ENCODE data around the gene IGF2BP2.
"Not testable (repeated sequence)": the region's sequence is repeated elsewhere in the genome, so short reads cannot be mapped to it uniquely, and the experiment has no call there.

IGF2BP2 gene

DNA sequence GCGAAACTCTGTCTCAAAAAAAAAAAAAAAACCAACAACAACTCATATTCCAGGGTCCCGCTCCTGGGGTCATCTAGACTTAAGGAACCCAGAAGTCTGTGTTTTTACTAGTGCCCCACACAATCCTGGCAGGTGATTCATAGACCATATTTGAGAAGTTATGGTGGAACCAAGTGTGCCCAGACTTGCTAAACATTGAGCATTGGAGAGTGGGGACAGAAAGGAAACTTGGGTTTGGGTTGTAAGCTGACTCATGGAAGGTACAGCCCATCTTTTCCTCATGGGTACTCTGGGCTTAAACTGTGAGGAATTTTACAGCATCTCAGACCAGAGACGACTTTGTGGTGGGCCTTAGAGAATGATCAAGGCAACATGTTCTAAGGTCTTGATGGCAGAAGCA, 18.3 kb upstream of the IGF2BP2 start:
- DNase-seq (ENCODE audit: low spot score) = no peak

DNA sequence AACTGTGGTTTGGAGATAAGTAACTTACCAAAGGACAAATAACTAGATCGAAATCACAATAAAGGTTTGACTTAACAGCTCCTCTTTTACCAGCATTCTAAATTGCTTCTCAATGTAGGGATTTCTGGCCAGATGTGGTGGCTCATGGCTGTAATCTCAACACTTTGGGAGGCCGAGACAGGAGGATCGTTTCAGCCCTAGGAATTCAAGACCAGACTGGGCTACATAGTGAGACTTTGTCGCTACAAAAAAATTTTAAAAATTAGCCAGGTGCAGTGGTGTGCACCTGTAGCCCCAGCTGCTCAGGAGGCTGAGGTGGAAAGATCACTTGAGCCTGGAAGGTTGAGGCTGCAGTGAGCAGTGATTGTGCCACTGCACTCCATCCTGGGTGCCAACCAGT, 17.4 kb upstream of the IGF2BP2 start:
- TF ChIP-seq, protein P1, sequence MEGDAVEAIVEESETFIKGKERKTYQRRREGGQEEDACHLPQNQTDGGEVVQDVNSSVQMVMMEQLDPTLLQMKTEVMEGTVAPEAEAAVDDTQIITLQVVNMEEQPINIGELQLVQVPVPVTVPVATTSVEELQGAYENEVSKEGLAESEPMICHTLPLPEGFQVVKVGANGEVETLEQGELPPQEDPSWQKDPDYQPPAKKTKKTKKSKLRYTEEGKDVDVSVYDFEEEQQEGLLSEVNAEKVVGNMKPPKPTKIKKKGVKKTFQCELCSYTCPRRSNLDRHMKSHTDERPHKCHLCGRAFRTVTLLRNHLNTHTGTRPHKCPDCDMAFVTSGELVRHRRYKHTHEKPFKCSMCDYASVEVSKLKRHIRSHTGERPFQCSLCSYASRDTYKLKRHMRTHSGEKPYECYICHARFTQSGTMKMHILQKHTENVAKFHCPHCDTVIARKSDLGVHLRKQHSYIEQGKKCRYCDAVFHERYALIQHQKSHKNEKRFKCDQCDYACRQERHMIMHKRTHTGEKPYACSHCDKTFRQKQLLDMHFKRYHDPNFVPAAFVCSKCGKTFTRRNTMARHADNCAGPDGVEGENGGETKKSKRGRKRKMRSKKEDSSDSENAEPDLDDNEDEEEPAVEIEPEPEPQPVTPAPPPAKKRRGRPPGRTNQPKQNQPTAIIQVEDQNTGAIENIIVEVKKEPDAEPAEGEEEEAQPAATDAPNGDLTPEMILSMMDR (IDR thresholded peaks at IDR 0.05; ENCODE audit: poor library complexity, severe bottlenecking) = no peak
- ATAC-seq (ENCODE audit: low read depth) (no peak), DNase-seq (ENCODE audit: low spot score) (no peak)
- H3K4me3 ChIP-seq (ENCODE audit: severe bottlenecking) = no peak overlapping the region
- peaks cover 3% of the 10 kb centered on the region for H3K4me1 ChIP-seq (ENCODE audit: insufficient read depth, poor library complexity, severe bottlenecking)
- no peak overlapping the region for H3K27ac ChIP-seq (ENCODE audit: poor library complexity, severe bottlenecking)
- no peaks in the 10 kb centered on the region for H3K9me3 ChIP-seq (ENCODE audit: severe bottlenecking)
- H3K27me3 ChIP-seq (ENCODE audit: insufficient read depth, poor library complexity, severe bottlenecking) = no peaks in the 10 kb centered on the region
- no peaks in the 10 kb centered on the region for H3K36me3 ChIP-seq (ENCODE audit: low read depth)

More for the DNA sequence above, 18.3 kb upstream of the IGF2BP2 start:
- no peaks in the 10 kb centered on the region for H3K9me3 ChIP-seq (ENCODE audit: severe bottlenecking)
- no peaks in the 10 kb centered on the region for H3K27me3 ChIP-seq (ENCODE audit: insufficient read depth, poor library complexity, severe bottlenecking)
- no peak overlapping the region for H3K27ac ChIP-seq (ENCODE audit: poor library complexity, severe bottlenecking)
- TF ChIP-seq, protein P1 (IDR thresholded peaks at IDR 0.05; ENCODE audit: poor library complexity, severe bottlenecking) = no peak
- H3K4me3 ChIP-seq (ENCODE audit: severe bottlenecking) = no peak overlapping the region
- no peaks in the 10 kb centered on the region for H3K36me3 ChIP-seq (ENCODE audit: low read depth)
- H3K4me1 ChIP-seq (ENCODE audit: insufficient read depth, poor library complexity, severe bottlenecking) = peaks cover 4% of the 10 kb centered on the region
- peak; percentile 29; the same call in 1 of the 3 replicates for ATAC-seq (ENCODE audit: low read depth)

DNA sequence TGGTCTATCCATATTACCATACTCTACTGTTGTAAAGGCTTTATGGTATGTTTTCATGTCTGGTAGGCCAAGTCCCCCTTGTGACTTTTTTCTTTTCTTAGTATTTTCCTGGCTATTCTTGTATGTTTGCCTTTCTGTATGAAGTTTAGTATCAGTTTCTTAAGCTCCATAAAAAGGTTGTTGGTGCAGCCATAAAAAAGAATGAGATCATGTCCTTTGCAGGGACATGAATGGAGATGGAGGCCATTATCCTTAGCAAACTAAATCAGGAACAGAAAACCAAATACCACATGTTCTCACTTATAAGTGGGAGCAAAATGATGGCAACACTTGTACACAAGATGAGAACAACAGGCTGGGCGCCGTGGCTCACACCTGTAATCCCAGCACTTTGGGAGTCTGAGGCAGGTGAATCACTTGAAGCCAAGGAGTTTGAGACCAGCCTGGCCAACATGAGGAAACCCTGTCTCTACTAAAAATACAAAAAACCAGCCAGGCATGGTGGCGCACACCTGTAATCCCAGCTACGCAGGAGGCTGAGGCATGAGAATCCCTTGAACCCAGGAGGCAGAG, 13.7 kb upstream of the IGF2BP2 start:
- not testable (repeated sequence) for ATAC-seq (ENCODE audit: low read depth); DNase-seq (ENCODE audit: low spot score); H3K4me3 ChIP-seq (ENCODE audit: severe bottlenecking); H3K27me3 ChIP-seq (ENCODE audit: insufficient read depth, poor library complexity, severe bottlenecking); H3K27ac ChIP-seq (ENCODE audit: poor library complexity, severe bottlenecking); H3K4me1 ChIP-seq (ENCODE audit: insufficient read depth, poor library complexity, severe bottlenecking); H3K9me3 ChIP-seq (ENCODE audit: severe bottlenecking); H3K36me3 ChIP-seq (ENCODE audit: low read depth)

DNA sequence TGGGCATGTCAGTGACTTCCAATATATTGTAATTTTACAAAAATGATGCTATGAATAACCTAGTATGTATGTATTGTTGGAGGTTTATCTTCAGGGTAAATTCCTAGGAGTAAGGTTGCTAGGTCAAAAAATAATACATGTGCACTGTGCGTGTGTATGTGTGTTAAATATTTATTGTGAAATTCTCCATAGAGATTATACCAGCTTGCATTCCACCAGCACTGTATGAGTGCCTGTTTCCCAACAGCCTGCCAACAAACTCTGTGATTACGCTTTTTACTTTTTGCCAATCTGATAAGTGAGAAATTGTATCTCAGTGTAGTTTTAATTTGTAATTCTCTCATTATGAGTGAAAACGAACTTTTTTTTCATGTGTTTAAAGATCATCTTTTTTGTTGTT, 12.6 kb upstream of the IGF2BP2 start:
- Histone ChIP-seq H3K27ac (ENCODE audit: poor library complexity, severe bottlenecking) (no peak overlapping the region), H3K9me3 (ENCODE audit: severe bottlenecking) (no peaks in the 10 kb centered on the region), H3K27me3 (ENCODE audit: insufficient read depth, poor library complexity, severe bottlenecking) (no peaks in the 10 kb centered on the region), H3K36me3 (ENCODE audit: low read depth) (no peaks in the 10 kb centered on the region), H3K4me1 (ENCODE audit: insufficient read depth, poor library complexity, severe bottlenecking) (peaks cover 3% of the 10 kb centered on the region), H3K4me3 (ENCODE audit: severe bottlenecking) (no peak overlapping the region)
- DNase-seq (ENCODE audit: low spot score) (no peak), ATAC-seq (ENCODE audit: low read depth) (peak; percentile 45; the same call in 1 of the 3 replicates)
- TF ChIP-seq, protein P1 (IDR thresholded peaks at IDR 0.05; ENCODE audit: poor library complexity, severe bottlenecking) = no peak

DNA sequence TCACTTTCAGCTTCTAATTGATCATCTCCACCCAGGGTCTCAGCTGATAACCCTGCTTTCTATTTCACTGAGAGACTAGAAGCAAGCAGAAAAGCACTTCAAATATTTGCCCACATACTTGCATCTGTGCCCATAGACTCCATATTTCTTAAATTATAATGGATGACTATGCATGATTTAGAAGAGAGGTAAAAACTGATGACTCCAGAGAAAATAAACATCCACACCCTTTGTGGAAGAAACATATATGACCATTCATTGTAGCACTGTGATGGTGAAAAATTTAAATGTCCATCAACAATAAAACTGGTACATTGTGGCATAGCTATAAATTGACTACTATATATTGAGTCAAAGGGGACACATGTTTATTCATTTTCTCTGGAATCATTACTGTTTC, 7.1 kb upstream of the IGF2BP2 start:
- H3K27me3 ChIP-seq (ENCODE audit: insufficient read depth, poor library complexity, severe bottlenecking) = no peaks in the 10 kb centered on the region
- ATAC-seq (ENCODE audit: low read depth) (no peak; the same call in 2 of the 3 replicates), DNase-seq (ENCODE audit: low spot score) (no peak)
- H3K9me3 ChIP-seq (ENCODE audit: severe bottlenecking) = peaks cover 2% of the 10 kb centered on the region
- peaks cover 3% of the 10 kb centered on the region for H3K4me1 ChIP-seq (ENCODE audit: insufficient read depth, poor library complexity, severe bottlenecking)
- no peak overlapping the region for H3K4me3 ChIP-seq (ENCODE audit: severe bottlenecking)
- TF ChIP-seq, protein P1 (IDR thresholded peaks at IDR 0.05; ENCODE audit: poor library complexity, severe bottlenecking) = no peak
- H3K36me3 ChIP-seq (ENCODE audit: low read depth) = peaks cover 21% of the 10 kb centered on the region
- H3K27ac ChIP-seq (ENCODE audit: poor library complexity, severe bottlenecking) = no peak overlapping the region

All from RWPE2 (cell line).